Stimulated activated CD4-positive, alpha-beta T cell treated with anti-CD3 and anti-CD28 coated beads, Interleukin-2, amount 100 ng/mL, for 48 hours (primary cell): ENCODE measurements around the gene NR2F2.

Experiments
- DNase-seq, 2 donors: peaks; one replicate each; pipeline ENCODE4 v3.0.0-alpha.2; 2020

The NR2F2 gene

GRCh38 chr15:96355568-96356187 is 25.2 kb downstream of the NR2F2 start:
- no peak for DNase-seq

- peak; percentile 72 to 77 for DNase-seq
These were observed 26.3 kb downstream of the NR2F2 start for GRCh38 chr15:96356494-96357455.

GRCh38 chr15:96358001-96358801 is 27.7 kb downstream of the NR2F2 start:
- no peak for DNase-seq

- DNase-seq = no peak
These were observed 28.5 kb downstream of the NR2F2 start for GRCh38 chr15:96358821-96359615.

- DNase-seq = no peak
These were observed 29.4 kb downstream of the NR2F2 start for GRCh38 chr15:96359616-96360521.

- no peak for DNase-seq
These were observed 30.2 kb downstream of the NR2F2 start for GRCh38 chr15:96360581-96361308.

- no peak for DNase-seq
These were observed 31.0 kb downstream of the NR2F2 start for GRCh38 chr15:96361309-96362010.

GRCh38 chr15:96362011-96362754 is 31.7 kb downstream of the NR2F2 start:
- no peak for DNase-seq

GRCh38 chr15:96362755-96363651 is 32.5 kb downstream of the NR2F2 start:
- no peak for DNase-seq

GRCh38 chr15:96363707-96364106 is 33.2 kb downstream of the NR2F2 start:
- no peak for DNase-seq

GRCh38 chr15:96365781-96366525 is 35.5 kb downstream of the NR2F2 start:
- no peak for DNase-seq

- DNase-seq = no peak
These were observed 36.0 kb downstream of the NR2F2 start for GRCh38 chr15:96366526-96366877.

GRCh38 chr15:96367311-96368200 is 37.1 kb downstream of the NR2F2 start:
- no peak for DNase-seq

GRCh38 chr15:96369351-96369750 is 38.9 kb downstream of the NR2F2 start:
- DNase-seq = no peak

- DNase-seq = no peak
These were observed 39.5 kb downstream of the NR2F2 start for GRCh38 chr15:96369825-96370621.

GRCh38 chr15:96372554-96372953 is 42.1 kb downstream of the NR2F2 start:
- DNase-seq = no peak
